Mucosa of descending colon (tissue), 3 donors: ENCODE data around the gene SPC25. TPM values are rescaled to one million over a fixed set of nuclear protein-coding genes. Genes with fewer than 3 reads are reported as not detected.
"Not testable (repeated sequence)": the region's sequence is repeated elsewhere in the genome, so short reads cannot be mapped to it uniquely, and the experiment has no call there.

Experiments used
- ATAC-seq: fragments of 200-7000 bp; cut with Tn5 transposase; one replicate; pipeline ENCODE4 v1.9.1; 2020; ENCODE audit warnings: mild to moderate bottlenecking, moderate library complexity
- DNase-seq, 3 donors: peaks; one replicate each; pipeline ENCODE4 v3.0.0-alpha.2; 2020
- H3K36me3 ChIP-seq: fragments of 200-600 bp; one replicate; pipeline ENCODE4 v1.8.0; 2021; ENCODE audit warnings: low read depth, mild to moderate bottlenecking
- H3K4me1 ChIP-seq: fragments of 200-600 bp; one replicate; pipeline ENCODE4 v1.8.0; 2021; ENCODE audit warnings: low read depth, mild to moderate bottlenecking
- H3K4me3 ChIP-seq: fragments of 200-600 bp; one replicate; pipeline ENCODE4 v1.8.0; 2021; ENCODE audit warnings: mild to moderate bottlenecking
- H3K9me3 ChIP-seq: fragments of 200-600 bp; one replicate; pipeline ENCODE4 v1.8.0; 2021; ENCODE audit warnings: mild to moderate bottlenecking
- intact Hi-C, 2 donors: fragments of 100-400 bp; cut with DNase I in 1 of 2; cut with micrococcal nuclease in 1 of 2; formaldehyde crosslinking; loops; one replicate each; pipeline versions ENCODE4 v1.11.0 to v1.11.1; 2022; cut with DNase I, micrococcal nuclease
- long read RNA-seq, 2 donors: library from polyadenylated mRNA; unstranded; transcript quantifications; one replicate each; pipeline ENCODE4 v2.0.0, GENCODE V29; 2019 to 2021
- total RNA-seq, 3 donors: library from RNA; stranded (reverse); fragmentation: NEBNext Ultra II Directional in 2 of 3; extraction: Animal tissue kit (Norgen Biotek cat#: 25700) in 2 of 3; gene quantifications; one replicate each; pipeline versions ENCODE4 v1.2.1 to v1.2.4, GENCODE V29; 2021 to 2023
- TF ChIP-seq, protein P1 (sequence below): fragments of 200-600 bp; IDR thresholded peaks from one replicate; pipeline ENCODE4 v1.8.0; 2022; ENCODE audit warnings: antibody characterized with exemption, mild to moderate bottlenecking
- donor health status: DM: no; HTN: no; CAD: no; lungs with moderate emphysema.
- donor health status: DM: no; HTN: no; CAD: no.
- donor health status: DM: no; HTN: yes; CAD: no.

SPC25 gene
- 1 to 10 TPM in 2 of 3 donors, under 1 TPM in 1; 0.66 to 6.7 (median 2.5) TPM for total RNA-seq
- long read RNA-seq, donor 1, partial matches to known transcripts = 0 of 1 reads
- long read RNA-seq, donor 1, other reads (novel, unspliced or antisense) = 1 of 1 reads
- long read RNA-seq, donor 2, partial matches to known transcripts = 0 of 6 reads
- long read RNA-seq, donor 2, other reads (novel, unspliced or antisense) = 3 of 6 reads

DNA sequence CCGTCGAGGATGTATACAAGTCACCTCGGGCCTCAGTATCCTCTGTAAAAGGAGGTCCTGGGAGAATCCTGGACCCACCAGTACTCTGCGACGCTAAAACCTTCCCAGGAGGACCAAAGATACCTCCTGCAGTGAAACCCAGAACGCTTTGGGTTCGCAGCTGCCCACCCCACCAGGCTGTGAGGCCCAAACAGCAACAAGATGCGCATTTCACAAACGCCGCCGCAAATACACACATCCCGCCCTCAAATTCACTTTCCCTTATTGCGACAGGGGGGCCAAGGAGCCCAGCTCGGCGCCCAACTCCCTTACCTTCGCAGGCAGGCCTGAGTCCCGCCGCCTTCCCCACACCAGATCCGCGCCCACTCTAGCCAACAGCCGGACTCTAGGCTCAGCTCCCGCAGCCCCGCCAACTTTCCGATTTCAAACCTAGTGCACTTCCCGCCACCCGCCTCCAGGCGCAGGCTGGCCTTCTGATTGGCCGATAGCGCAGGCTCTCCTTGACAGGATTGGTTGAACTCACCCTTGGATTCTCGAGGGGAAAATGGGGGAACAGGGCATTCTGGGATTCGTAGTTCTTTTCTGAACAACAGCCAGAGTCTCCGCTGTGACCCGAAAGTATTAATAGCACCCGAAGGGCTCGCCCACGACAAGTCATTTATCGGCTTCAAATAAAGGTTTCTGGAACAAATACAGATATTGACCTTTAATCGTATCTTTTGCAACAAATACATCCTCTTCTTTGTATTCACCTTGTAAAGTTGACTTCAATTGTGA, at the start of gene SPC25:
Gene SPC25, minus strand, starts transcription at position 425 of the 777 bp plus-strand sequence. CDS start 911 bp downstream, outside the sequence.
- ATAC-seq (peak; percentile 100), DNase-seq (peak; percentile 90 to 91 (median 91))
- TF ChIP-seq, protein P1, sequence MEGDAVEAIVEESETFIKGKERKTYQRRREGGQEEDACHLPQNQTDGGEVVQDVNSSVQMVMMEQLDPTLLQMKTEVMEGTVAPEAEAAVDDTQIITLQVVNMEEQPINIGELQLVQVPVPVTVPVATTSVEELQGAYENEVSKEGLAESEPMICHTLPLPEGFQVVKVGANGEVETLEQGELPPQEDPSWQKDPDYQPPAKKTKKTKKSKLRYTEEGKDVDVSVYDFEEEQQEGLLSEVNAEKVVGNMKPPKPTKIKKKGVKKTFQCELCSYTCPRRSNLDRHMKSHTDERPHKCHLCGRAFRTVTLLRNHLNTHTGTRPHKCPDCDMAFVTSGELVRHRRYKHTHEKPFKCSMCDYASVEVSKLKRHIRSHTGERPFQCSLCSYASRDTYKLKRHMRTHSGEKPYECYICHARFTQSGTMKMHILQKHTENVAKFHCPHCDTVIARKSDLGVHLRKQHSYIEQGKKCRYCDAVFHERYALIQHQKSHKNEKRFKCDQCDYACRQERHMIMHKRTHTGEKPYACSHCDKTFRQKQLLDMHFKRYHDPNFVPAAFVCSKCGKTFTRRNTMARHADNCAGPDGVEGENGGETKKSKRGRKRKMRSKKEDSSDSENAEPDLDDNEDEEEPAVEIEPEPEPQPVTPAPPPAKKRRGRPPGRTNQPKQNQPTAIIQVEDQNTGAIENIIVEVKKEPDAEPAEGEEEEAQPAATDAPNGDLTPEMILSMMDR = no peak
- intact Hi-C loops = no loop called here
- Histone ChIP-seq H3K9me3 (no peaks in the 10 kb centered on the region), H3K4me3 (peak within 1 kb of the TSS; percentile 22), H3K36me3 (no peaks in the 10 kb centered on the region), H3K4me1 (peaks cover 6% of the 10 kb centered on the region)

DNA sequence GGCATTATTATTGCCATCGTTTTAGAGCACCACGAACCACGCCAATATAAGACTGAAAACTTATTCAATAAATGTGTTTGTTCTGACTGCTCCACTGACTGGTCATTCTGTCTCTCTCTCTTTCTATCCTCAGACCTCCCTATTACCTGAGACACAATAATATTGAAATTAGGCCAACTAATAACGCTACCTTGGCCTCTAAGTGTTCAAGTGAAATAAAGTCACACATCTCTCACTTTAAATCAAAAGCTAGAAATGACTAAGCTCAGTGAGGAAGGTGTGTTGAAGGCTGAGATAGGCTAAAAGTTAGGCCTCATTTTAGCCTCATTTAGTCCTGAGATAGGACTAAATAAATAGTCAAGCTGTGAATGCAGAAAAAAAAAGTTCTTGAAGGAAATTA, 49.7 kb upstream of the SPC25 start:
- TF ChIP-seq, protein P1 = no peak
- DNase-seq (no peak), ATAC-seq (no peak)
- no peak overlapping the region for H3K4me3 ChIP-seq
- H3K36me3 ChIP-seq = no peaks in the 10 kb centered on the region
- intact Hi-C loops = no loop called here
- H3K9me3 ChIP-seq = no peaks in the 10 kb centered on the region
- no peaks in the 10 kb centered on the region for H3K4me1 ChIP-seq

DNA sequence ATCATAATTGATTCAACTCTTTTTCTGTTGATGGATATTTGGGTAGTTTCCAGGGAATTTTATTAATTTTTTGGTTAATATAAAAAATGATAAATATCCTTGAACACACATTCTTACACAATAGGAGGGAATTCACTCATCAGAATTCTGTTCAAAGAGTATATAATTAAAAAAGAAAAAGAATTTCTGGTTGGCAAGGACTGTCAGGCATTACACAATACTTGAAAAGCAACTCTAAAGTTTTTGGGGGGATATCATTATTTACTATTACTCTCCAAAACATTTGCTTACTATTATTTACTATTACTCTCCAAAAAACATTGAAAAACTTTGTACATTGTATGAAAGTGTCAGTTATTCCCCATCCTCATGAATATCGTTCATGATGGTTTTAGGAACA, 48.8 kb upstream of the SPC25 start:
- intact Hi-C loops = no loop called here
- DNase-seq (no peak), ATAC-seq (no peak)
- TF ChIP-seq, protein P1 = no peak
- H3K36me3 ChIP-seq = no peaks in the 10 kb centered on the region
- no peaks in the 10 kb centered on the region for H3K4me1 ChIP-seq
- H3K9me3 ChIP-seq = no peaks in the 10 kb centered on the region
- no peak overlapping the region for H3K4me3 ChIP-seq

DNA sequence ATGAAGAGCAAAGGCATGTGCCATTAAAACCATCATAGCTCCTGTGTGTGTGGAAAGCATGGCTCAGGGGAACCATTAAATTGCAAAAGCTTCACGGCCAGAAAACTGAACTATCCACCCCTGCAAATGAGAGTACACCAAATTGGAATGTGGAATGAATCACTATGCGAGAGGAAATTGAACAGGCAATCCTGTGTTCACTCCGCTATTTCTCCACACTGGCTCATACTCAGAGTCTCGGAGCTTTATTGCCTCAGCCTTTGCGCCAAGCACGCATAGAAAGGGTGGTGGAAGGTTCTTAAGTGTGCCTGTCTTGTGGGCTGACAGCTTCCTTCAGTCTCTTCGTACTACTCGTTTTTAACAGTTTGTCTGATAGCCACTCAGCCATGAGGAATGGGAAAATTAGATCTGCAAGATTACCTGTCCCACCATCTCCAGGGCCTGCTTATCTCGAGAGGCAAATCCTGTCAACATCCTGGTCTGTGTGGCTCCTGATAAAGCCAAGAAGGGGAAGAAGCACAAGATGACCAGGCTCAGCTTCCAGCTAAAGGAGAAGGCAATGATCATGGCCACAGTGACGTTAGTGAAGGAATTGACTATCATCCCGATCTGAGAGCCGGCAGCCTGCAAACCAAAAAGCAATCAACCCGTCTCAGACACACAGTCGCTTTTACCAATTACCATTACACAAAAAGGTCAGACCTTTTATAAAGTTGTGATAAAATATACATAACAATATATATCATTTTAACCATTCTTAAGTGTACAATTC, 45.8 kb upstream of the SPC25 start:
- TF ChIP-seq, protein P1 = no peak
- no peaks in the 10 kb centered on the region for H3K36me3 ChIP-seq
- H3K4me1 ChIP-seq = no peaks in the 10 kb centered on the region
- intact Hi-C loops = no loop called here
- DNase-seq (no peak), ATAC-seq (no peak)
- H3K4me3 ChIP-seq = no peak overlapping the region
- H3K9me3 ChIP-seq = no peaks in the 10 kb centered on the region

- intact Hi-C loops = no loop called here
- TF ChIP-seq, protein P1 = no peak
- H3K36me3 ChIP-seq = no peaks in the 10 kb centered on the region
- ATAC-seq (no peak), DNase-seq (no peak)
- H3K9me3 ChIP-seq = no peaks in the 10 kb centered on the region
- no peak overlapping the region for H3K4me3 ChIP-seq
- H3K4me1 ChIP-seq = no peaks in the 10 kb centered on the region
Measured at GRCh38 chr2:168934826-168935225, 44.6 kb upstream of the SPC25 start.

DNA sequence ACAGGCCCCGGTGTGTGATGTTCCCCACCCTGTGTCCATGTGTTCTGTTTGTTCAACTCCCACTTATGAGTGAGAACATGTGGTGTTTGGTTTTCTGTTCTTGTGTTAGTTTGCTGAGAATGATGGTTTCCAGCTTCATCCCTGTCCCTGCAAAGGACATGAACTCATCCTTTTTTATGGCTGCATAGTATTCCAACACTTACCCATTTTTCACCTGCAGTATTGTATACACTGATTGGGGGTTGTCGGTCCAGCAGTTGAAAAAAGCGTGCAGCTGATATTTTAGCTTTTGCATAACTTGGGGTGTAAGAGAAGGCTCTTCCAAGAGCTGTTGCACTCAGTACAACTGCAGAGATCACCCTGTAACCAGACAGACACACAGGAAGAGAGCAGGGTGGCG, 41.9 kb upstream of the SPC25 start:
- ATAC-seq, intact Hi-C loops, H3K9me3 ChIP-seq: not testable (repeated sequence)

More for the DNA sequence above, 41.9 kb upstream of the SPC25 start:
- DNase-seq, H3K36me3 ChIP-seq, H3K4me1 ChIP-seq, H3K4me3 ChIP-seq: not testable (repeated sequence)
